Astrocyte of the cerebellum (primary cell): ENCODE results near the gene NTSR2.
A peak's percentile ranks its signal among the peaks of the same experiment; 100 is the strongest.

ENCODE experiments used
- DNase-seq: peaks from one replicate; pipeline ENCODE4 v3.0.0-alpha.2; 2011; ENCODE audit warnings: low read depth
- H3K4me3 ChIP-seq: 2 replicates; pipeline ENCODE4 v1.5.1; 2011; ENCODE audit warnings: mild to moderate bottlenecking, low read depth, low read length, moderate library complexity
- CTCF ChIP-seq: IDR thresholded peaks from 2 replicates; pipeline ENCODE4 v1.5.1; 2012; ENCODE audit warnings: low read length, low read depth, moderate library complexity, mild to moderate bottlenecking; ENCODE audit errors: missing control alignments
- in situ Hi-C: cut with HindIII; loops from 2 replicates; pipeline ENCODE4 v1.10.0; 2017; ENCODE audit warnings: low sequenced_read_pairs

The NTSR2 gene

DNA sequence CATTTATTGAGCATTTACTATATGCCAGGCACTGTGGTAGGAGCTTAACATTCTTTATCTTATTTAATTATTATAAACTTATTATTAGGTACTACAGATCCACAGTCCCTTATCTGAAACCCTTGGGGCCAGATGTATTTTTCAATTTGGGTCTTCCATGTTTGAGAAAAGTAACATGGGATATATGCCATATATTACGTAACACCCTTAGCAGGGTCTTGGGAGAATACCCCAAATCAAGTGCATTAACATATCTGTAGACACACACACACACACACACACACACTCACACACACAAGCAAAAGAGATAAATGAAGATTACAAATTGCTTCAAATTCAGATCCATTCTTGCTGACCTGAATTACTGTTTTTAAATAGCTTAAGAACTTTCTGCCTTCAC lies 13.7 kb downstream of the NTSR2 start:
- no peak overlapping the region for H3K4me3 ChIP-seq
- DNase-seq, result no peak
- in situ Hi-C loops, result no loop called here
- no peak for TF ChIP-seq CTCF

DNA sequence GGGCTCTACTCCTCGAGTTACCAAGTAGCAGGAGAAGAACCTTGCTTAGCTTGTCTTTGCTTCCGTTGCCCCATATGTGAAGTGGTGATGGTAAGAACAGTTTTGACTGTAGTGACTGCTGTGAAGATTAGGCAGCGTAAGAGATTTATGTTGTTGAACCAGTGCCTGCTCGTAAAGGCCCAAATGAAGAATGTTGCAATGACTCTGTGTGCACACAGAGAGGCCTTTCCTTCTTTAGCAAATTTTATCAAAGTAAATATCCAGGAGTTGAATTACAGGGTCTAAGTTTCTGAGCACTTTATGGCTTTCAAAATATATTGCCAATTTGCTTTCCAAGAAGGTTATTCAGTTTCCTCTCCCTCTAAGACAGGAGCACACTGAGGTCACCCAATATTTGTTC lies 14.5 kb downstream of the NTSR2 start:
- H3K4me3 ChIP-seq, result no peak overlapping the region
- TF ChIP-seq CTCF, result no peak
- DNase-seq, result no peak
- in situ Hi-C loops, result no loop called here

DNA sequence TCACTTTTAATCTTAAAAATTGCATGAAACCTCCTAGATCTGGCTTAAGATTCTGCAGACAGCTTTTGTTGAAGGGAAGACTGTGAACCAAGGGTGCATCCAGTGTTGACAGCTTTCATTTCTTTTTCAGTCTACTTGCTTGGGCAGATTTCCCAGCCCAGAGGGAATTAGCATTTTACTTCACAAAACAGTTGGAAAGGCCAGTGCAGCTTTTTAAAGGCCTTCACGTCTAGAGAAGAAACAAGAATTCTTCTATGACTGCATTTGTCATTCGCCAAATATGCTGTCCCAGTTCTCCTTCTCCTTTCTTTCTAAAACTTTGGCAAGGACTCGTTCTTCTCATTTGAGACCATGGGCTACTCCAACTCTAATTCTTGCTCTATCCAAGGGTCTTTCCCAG lies 17.4 kb downstream of the NTSR2 start:
- no peak overlapping the region for H3K4me3 ChIP-seq
- no peak for DNase-seq
- in situ Hi-C loops, result no loop called here
- TF ChIP-seq CTCF, result no peak

GRCh38 chr2:11651856-11652548 lies 18.0 kb downstream of the NTSR2 start:
- no peak for DNase-seq
- H3K4me3 ChIP-seq, result no peak overlapping the region
- in situ Hi-C loops, result no loop called here
- no peak for TF ChIP-seq CTCF

- no peak overlapping the region for H3K4me3 ChIP-seq
- in situ Hi-C loops, result no loop called here
- TF ChIP-seq CTCF, result no peak
- DNase-seq, result no peak
Observed at GRCh38 chr2:11649093-11649492, 20.9 kb downstream of the NTSR2 start.

DNA sequence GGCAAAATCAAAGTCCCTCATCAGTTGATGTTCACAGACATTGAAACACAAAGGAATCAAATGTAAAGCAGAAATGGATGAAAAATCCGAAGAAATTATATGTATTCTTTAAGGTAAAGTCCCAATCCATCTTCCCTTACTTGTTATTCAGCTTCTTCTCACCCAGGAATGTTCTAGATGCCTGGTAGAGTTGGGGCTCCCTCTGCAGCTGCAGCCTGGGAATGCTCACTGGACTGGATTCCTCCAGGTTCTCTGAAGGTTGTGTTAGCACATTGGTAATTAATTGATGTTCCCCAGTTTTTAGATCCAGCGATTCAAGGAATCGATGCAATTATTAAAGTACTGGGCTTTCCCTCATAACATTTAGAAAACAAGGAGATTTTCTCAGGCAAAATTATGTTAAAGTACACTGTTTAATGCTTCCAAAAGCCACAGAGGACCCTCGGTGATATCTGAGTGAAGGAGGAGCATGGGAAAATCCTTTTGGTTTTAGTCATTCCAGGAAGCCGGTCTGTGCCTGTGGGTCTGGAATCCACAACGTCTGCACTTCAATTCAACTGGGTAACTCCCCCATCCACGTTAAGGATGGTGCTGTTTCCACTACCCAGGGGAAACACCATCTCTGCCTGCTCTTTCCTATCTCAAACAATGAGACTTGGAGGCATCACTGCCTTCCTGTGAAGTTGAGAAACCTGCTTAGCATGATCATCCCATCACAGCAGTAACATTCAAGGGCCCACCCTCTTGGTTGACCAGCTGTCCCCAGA lies 22.0 kb downstream of the NTSR2 start:
- DNase-seq, result no peak
- in situ Hi-C loops, result no loop called here
- peak; percentile 40 for TF ChIP-seq CTCF
- no peak overlapping the region for H3K4me3 ChIP-seq
